Right ventricle myocardium inferior (tissue), 1 donor: ENCODE data around the gene IL1RL2. TPM values are rescaled to one million over a fixed set of nuclear protein-coding genes. Genes with fewer than 3 reads are reported as not detected.

Experiments
- ATAC-seq: fragments of 200-7000 bp; cut with Tn5 transposase; one replicate; pipeline ENCODE4 v1.9.1; 2020; ENCODE audit warnings: mild to moderate bottlenecking, moderate library complexity
- DNase-seq: peaks from one replicate; pipeline ENCODE4 v3.0.0; 2021; ENCODE audit errors: missing footprints
- intact Hi-C: fragments of 100-400 bp; cut with DNase I; formaldehyde crosslinking; loops from one replicate; pipeline ENCODE4 v1.11.0; 2022
- total RNA-seq: library from RNA; stranded (reverse); fragmentation: NEBNext Ultra II Directional; extraction: Animal tissue kit (Norgen Biotek cat#: 25700); gene quantifications from one replicate; pipeline ENCODE4 v1.2.1, GENCODE V29; 2021
- donor health status: DM: no; HTN: yes; CAD: no; lungs with severe emphysema.

Gene IL1RL2
- total RNA-seq, 1 donor from 2014 or later: not detected

DNA sequence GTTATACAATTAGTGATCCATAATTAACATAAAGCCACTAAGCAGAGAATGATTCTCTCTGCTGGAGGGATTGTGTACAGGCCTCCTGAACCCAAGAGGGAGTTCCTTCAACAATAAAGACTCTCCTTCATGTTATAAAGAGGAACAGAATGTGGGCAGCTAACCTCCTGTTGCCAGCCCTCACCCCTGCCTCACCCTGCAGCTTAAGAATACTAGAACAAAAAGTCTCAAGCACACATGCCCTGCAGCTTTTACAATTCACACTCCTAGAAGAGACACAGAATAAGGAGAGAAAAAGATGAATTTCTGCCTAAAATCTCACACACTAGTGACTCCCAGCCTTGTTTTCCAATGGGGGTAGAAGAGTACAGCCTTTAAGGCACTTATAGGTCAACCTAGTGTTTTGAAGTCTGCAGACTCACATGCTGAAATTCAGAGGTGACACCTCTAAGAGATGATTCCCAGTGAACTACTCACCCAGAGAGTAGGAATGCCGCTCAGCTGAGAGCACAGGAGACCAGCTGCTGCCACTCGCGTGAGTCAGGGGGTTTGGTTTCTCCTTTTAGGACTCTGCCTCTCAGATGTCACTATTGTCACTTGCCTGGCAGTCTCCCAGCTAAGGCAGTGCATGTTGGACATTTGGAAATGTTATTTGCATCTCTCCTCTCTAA, 92.0 kb downstream of the IL1RL2 start:
- DNase-seq: no peak
- ATAC-seq: no peak
- intact Hi-C loops: no loop called here

DNA sequence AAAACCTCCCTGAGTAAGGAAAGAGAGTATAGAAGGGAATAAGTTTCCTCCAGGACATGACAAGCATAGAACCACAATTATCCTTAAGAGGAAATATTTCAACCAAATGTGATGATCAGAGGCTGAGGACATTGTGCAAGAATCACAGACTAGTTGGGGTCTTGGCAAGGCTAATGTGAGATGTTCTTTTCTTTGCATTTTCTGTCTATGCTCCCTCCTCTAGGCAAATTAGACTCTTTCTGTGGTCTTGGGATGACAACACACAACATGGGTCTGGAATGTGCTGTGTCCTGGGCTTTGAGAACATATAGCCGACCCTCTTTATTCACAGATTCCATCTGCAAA, 92.5 kb downstream of the IL1RL2 start:
- ATAC-seq: no peak

DNA sequence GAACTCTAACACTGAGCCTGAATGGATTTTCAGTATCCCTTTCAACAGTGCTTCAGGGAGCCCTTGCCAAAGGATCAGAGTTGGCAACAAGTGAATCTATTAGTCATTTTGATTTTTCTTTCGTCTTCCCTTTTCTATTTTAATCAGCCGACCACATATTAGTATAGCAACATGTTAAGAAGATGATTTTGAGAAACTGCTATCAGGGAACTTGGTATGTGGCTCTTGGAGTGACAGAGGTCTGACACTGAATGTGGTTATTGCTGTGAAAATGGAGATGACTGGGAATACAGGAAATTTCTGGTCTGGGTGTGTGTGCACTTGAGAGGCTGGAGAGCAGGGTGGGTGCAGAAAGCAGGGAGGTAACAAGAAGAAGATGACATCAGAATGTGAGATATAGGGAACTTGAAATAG, 95.9 kb downstream of the IL1RL2 start:
- intact Hi-C loops: no loop called here

More for the DNA sequence above, 92.5 kb downstream of the IL1RL2 start:
- intact Hi-C loops: no loop called here
- no peak for DNase-seq

DNA sequence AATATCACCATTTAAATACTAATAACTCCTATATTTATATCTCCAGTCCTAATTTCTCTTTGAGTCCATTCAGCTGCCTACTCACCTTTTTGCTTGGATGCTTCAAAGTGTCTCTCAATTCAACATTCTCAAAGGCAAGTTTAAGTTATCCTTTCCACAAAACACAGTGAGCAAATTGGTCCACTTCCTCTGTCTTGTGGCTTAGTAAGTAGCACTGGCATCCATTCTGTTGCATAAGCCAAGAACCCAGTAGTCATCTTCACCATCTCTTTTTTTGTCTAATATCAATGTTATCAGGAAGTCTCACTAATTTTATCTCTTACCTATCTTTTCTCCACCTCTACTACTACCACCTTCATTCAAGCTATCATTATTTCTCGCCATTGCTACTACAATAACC, 97.2 kb downstream of the IL1RL2 start:
- DNase-seq: no peak
- intact Hi-C loops: no loop called here
- ATAC-seq: no peak

More for the DNA sequence above, 95.9 kb downstream of the IL1RL2 start:
- DNase-seq: no peak
- ATAC-seq: no peak

DNA sequence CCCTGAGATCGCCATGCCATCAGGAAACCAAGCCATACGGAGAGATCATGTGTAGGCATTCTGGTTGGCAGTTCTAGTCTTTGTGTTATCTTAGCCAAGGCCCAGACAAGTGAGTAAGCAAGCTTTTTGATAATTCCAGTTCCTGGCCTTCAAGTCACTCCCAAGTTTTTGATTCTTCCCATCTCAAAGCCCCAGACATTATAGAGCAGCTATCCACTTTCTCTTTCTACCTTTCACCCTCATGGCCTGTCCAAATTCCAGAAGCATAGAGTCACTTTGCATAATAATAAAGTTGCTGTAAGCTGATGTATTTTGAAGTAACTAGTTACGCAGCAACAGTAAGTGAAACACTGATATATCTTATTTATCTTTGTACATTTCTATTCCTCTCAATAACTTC, 97.8 kb downstream of the IL1RL2 start:
- no peak for DNase-seq
- ATAC-seq: no peak
- intact Hi-C loops: no loop called here

DNA sequence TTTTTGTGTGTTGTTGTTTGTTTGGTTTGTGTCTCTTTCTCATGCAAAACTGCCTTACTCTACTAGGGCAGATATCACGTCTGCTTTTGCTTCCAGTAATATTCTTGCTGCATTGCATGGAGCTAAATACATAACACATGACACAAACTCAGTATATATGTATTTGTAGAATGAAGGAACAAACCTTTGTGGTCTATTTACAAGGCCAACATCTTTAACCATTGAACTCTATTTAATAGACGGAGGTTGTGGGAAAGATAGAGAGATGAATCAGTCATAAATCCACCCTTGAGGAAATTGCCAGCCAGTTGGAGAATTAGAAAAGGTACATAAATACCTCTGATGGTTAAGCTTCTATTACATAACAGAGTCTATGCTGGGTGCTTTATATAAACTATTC, 98.5 kb downstream of the IL1RL2 start:
- intact Hi-C loops: no loop called here
- no peak for ATAC-seq
- no peak for DNase-seq

DNA sequence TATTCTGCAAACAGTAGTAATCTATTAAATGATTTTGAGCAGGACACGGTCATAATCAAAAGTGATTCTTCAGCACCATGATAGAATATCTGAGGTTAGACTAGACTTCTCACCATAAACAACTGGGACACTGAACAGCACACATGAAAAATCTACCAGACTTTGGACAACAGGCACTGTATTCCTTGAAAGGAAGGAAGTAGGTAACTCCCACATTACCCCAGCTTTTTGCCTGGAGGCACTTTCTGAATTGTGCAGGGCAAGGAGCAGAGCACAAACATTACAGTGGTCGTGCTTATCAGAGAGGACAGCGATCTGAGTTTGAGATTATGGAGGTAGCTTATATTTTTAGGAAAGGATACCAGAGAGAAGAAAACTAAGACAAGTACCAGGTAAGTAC, 99.2 kb downstream of the IL1RL2 start:
- DNase-seq: no peak
- intact Hi-C loops: no loop called here

DNA sequence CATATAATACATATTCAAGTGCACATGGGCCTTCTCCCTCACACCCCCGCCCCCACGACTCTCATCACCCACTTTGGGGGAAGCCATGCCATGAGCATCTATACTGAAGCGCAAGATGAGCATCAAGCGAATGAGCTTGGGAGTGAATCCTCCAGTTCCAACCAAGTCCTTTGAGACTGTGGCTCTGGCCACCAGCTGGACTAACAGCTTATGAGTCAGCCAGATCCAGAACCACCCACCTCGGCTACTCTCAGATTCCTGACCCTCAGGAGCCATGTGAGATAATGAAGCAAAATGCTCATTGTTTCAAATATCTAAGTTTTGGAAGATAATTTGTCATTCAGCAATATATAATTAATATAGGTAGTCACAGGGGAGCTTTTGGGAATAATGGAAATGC, 102.3 kb downstream of the IL1RL2 start:
- DNase-seq: no peak
- intact Hi-C loops: no loop called here
- ATAC-seq: no peak

More for the DNA sequence above, 99.2 kb downstream of the IL1RL2 start:
- ATAC-seq: no peak

Other genes starting within 250 kb of the IL1RL2 start
- gene IL1R2, start 195.1 kb upstream of the IL1RL2 start, total RNA-seq: 1.3 TPM
- 26.6 TPM for gene IL1R1, start 44.3 kb upstream of the IL1RL2 start, total RNA-seq
- 1.7 TPM for gene IL1RL1, start 124.5 kb downstream of the IL1RL2 start, total RNA-seq
- gene IL18R1, start 168.8 kb downstream of the IL1RL2 start, total RNA-seq: 1.0 TPM
- gene IL18RAP, start 236.1 kb downstream of the IL1RL2 start, total RNA-seq: 0.30 TPM